Erythroblast (primary cell): Measurements from ENCODE around the gene PLSCR2.
"Not testable (repeated sequence)": the region's sequence is repeated elsewhere in the genome, so short reads cannot be mapped to it uniquely, and the experiment has no call there.

Source experiments
- DNase-seq, 2 experiments: peaks; one replicate each; lab custom pipeline; 2025; lab: John Stamatoyannopoulos, UW
- GATA1 ChIP-seq: IDR thresholded peaks from 2 replicates; pipeline ENCODE4 v1.6.1; 2011; ENCODE audit warnings: low read depth, mild to moderate bottlenecking, control low read depth, low read length, moderate library complexity
- POLR2A ChIP-seq: IDR thresholded peaks from 2 replicates; pipeline ENCODE4 v1.6.1; 2011; ENCODE audit warnings: mild to moderate bottlenecking, low read length

PLSCR2 gene

GRCh38 chr3:146498002-146498736 lies 28.8 kb upstream of the PLSCR2 start:
- no peak for TF ChIP-seq GATA1
- no peak for TF ChIP-seq POLR2A
- no peak for DNase-seq

- not testable (repeated sequence) for DNase-seq
Measured at GRCh38 chr3:146497145-146497843, 27.9 kb upstream of the PLSCR2 start.

DNA sequence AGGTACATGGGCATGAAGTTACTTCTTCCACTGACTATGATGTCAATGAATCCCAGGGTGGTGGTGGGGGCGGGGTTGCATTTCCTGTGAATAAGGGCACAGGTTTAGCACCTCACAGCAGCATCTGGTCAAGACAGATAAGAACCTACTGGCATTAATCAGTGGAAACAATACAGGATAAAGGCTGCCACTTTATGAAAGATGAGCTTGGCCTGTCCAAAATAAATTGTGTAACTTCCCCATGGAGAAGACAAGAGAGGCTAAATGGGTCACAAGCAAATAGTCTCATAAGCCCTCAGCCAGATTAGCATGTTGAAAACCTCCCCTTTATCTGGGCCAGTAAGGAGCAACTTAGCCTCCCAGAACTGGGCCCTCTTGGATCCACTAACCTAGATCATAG lies 27.4 kb upstream of the PLSCR2 start:
- DNase-seq: peak; percentile 59 to 81
- no peak for TF ChIP-seq POLR2A
- no peak for TF ChIP-seq GATA1

GRCh38 chr3:146496251-146496650 lies 26.9 kb upstream of the PLSCR2 start:
- no peak for TF ChIP-seq GATA1
- TF ChIP-seq POLR2A: no peak
- DNase-seq: no peak

DNA sequence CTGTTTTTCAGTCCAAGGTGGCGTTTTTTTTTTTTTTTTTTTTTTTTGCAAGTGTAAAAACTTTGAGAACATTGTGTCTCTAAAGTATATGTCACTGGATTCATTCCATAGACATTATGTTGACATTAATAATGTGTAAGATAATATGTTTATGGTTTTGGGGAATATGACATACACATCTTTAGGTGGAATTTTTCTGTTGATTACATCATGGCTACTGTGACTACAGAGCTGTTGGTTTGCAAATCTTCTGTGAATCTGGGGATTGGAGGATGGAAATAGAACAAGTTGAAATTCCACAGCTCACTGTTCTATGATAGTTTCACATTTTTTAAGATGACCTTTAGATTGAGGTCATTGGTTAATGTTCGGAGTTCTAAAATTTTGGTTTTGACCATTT lies 24.4 kb upstream of the PLSCR2 start:
- TF ChIP-seq GATA1: no peak
- no peak for TF ChIP-seq POLR2A
- no peak for DNase-seq

GRCh38 chr3:146493221-146493620 lies 23.9 kb upstream of the PLSCR2 start:
- TF ChIP-seq GATA1: no peak
- TF ChIP-seq POLR2A: no peak
- DNase-seq: no peak

GRCh38 chr3:146491303-146491702 lies 21.9 kb upstream of the PLSCR2 start:
- TF ChIP-seq POLR2A (no peak), GATA1 (no peak)
- DNase-seq: no peak

GRCh38 chr3:146485297-146485696 lies 15.9 kb upstream of the PLSCR2 start:
- DNase-seq: no peak
- TF ChIP-seq POLR2A (no peak), GATA1 (no peak)

DNA sequence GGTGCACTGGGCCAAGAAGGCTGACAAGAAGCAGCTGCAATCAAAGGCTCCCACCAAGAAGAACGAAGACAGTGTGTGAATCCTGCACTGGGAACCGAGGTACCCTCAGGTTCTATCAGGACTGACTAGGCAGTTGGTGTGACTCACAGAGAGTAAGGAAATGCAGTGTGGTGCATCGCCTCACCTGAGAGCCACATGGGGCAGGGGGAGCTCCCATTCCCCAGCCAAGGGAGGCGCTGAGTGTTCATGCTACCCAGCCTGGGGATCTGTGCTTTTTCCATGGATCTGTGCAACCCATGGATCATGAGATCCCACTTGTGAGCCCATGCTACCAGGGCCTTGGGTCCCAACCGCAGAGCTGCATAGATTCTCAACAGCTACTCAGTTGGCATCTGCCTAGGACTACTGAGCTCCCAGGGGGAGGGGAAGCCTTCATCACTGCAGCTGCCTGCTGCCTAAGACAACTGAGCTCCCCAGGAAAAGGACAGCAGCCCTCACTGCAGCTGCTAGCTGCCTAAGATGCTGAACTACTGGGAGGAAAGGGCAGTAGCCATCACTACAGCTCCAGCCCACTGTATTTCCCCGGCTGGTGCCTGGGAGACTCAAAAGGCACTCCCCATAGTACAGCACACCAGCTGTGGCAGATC lies 6.9 kb upstream of the PLSCR2 start:
- TF ChIP-seq GATA1: no peak
- TF ChIP-seq POLR2A: no peak

GRCh38 chr3:146474976-146475375 lies 5.6 kb upstream of the PLSCR2 start:
- DNase-seq: not testable (repeated sequence)

More for the DNA sequence above, 6.9 kb upstream of the PLSCR2 start:
- DNase-seq: no peak

DNA sequence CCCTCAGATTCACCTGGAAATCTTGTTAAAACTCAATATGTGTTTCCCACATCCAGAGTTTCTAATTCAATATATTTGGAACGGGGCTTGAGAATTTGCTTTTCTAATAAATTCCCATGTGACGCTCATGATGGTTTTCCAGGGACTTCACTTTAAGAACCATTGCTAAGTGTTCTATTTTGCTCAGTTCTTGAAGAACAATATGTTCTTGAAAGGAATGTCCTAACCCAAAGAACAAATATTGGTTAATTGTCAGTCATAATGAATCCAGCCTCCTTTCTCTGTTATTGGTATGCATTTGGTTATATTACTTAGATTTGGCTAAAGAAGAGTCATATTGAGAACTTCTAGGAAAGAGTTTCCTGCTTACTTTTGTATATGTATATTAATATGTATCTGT lies 4.4 kb upstream of the PLSCR2 start:
- TF ChIP-seq POLR2A: no peak
- TF ChIP-seq GATA1: no peak
- DNase-seq: no peak

DNA sequence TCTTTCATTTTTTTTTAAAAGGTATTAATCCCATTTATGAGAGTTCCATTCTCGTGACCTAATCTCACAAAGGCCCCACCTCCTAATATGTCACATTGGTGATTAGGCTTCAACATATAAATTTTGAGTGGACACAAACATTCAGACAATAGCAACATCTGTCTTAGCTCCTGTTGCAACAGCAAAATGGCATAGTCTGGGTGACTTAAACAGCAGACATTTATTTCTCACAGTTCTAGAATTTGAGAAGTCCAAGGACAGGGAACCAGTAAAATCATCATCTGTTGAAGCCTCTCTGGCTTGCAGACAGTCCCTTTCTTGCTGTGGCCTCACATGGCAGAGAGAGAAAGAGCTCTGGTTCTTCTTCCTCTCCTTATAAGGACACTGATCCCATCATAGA lies 3.2 kb upstream of the PLSCR2 start:
- DNase-seq: no peak
- TF ChIP-seq POLR2A (no peak), GATA1 (no peak)

DNA sequence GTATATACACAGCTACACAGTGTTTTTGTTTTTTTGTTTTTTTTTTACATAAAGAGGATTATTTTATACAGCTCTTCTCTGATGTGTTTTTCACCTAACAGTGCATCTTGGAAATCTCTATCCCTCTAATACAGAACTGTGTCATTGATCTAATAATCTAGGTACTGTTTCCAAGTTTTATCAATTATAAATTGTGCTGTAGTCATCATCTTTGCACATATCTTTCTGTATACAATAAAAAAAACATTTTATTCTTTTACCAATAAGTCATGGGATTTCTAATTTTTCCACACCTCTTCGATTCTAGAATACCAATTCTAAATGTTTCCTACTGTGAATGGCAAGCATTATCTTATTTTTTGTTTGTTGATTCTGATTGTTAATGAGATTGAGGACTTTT lies 1.7 kb upstream of the PLSCR2 start:
- no peak for DNase-seq
- no peak for TF ChIP-seq GATA1
- no peak for TF ChIP-seq POLR2A

DNA sequence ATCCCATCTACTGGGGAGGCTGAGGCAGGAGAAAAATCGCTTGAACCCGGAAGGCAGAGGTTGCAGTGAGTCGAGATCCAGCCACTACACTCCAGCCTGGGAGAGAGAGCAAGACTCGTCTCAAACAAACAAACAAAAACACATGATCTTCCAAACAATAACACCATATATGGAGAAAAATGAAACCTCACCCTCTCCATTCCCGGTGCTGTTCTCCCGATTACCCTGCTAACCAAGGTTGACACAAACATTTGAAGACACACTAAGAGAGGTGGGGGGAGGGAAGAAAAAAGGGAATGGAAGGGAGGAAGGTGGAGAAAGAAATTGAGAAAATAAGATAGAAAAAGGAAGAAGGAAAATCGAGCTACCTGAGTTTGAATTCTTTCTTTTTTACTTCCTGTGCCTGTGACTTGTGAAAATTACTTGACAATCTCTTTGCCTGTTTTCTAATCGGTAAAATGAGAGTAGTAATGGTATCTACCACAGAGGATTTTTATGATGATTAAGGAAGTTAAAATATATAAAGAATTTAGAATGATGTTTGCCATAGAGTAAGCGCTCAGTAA lies 1.1 kb upstream of the PLSCR2 start:
- TF ChIP-seq GATA1 (no peak), POLR2A (no peak)
- DNase-seq: no peak

DNA sequence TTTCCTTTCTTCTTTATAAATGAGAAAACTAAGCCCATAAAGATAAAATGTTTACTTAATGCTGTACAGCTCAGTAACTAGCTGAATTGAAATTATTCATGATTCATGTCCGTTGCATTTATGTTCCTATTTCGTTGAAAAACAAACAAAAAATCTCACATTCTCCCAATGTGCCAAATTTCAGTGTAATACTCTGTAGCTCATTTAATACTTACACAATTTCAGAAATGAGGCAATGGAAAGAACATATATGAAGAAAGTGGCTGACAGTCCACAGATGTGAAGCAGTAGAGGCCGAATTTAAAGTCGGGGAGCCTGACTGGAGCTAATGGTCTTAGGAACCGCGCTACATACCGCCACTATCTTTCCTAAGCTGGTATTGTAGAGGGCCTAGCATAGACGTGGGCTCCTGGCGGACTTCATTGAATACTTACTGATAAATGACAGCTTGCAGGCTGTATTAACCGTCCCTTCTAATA lies 651 bp downstream of the PLSCR2 start:
- TF ChIP-seq POLR2A: no peak
- TF ChIP-seq GATA1: no peak
- DNase-seq: no peak
